ENCODE data around the gene BRICD5. TPM values are rescaled to one million over a fixed set of nuclear protein-coding genes. Genes with fewer than 3 reads are reported as not detected.

The BRICD5 gene
- total RNA-seq, 3 donors from 2014 or later, result 8.4 to 12.3 (median 12.1) TPM

DNA sequence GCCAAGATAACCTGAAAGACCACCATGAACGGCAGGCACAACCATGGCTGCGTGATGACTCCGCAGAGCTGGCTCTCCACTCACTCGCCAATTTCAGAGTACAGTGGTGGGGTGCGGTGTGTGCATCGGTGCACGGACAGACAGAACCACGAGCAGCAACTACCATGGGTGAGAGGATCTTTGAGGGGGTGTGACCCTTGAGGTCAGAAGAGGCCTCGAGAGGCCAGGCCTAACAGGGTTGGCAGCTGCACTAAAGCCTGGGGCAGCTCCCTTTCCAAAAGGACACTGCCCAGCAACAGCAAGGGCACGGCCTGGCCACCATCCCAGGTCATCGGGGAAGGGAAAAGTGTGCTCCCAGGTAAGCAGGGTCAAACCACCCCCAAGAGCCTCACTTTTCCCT is 42.6 kb upstream of the BRICD5 start:
- intact Hi-C loops (cut with DNase I, micrococcal nuclease), result no loop called here
- TF ChIP-seq, protein P1, sequence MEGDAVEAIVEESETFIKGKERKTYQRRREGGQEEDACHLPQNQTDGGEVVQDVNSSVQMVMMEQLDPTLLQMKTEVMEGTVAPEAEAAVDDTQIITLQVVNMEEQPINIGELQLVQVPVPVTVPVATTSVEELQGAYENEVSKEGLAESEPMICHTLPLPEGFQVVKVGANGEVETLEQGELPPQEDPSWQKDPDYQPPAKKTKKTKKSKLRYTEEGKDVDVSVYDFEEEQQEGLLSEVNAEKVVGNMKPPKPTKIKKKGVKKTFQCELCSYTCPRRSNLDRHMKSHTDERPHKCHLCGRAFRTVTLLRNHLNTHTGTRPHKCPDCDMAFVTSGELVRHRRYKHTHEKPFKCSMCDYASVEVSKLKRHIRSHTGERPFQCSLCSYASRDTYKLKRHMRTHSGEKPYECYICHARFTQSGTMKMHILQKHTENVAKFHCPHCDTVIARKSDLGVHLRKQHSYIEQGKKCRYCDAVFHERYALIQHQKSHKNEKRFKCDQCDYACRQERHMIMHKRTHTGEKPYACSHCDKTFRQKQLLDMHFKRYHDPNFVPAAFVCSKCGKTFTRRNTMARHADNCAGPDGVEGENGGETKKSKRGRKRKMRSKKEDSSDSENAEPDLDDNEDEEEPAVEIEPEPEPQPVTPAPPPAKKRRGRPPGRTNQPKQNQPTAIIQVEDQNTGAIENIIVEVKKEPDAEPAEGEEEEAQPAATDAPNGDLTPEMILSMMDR (IDR thresholded peaks at IDR 0.05), result no peak
- Histone ChIP-seq H3K4me3 (no peak overlapping the region), H3K9me3 (no peaks in the 10 kb centered on the region), H3K36me3 (ENCODE audit: low read depth) (peaks cover 12% of the 10 kb centered on the region), H3K4me1 (ENCODE audit: low read depth) (peaks cover 14% of the 10 kb centered on the region)
- no peak for ATAC-seq
- DNase-seq, result peak in 1 of 3 donors; percentile 44

DNA sequence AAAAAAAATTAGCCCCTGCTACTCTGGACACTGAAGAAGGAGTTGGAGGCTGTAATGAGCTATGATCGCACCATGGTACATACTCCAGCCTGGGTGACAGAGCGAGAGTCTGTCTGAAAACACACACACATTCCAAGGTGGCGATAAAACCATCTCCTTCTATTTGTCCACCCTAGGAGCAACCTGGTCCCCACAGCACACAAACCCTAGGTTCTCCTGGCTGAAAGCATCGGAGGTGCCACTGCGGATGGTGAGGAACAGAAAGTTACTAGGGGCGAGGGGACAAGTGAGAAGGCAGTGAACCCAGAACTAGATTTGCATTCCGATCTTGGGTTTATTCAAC is 42.1 kb upstream of the BRICD5 start:
- Histone ChIP-seq H3K4me1 (ENCODE audit: low read depth) (peaks cover 14% of the 10 kb centered on the region), H3K9me3 (no peaks in the 10 kb centered on the region), H3K36me3 (ENCODE audit: low read depth) (peaks cover 7% of the 10 kb centered on the region), H3K4me3 (no peak overlapping the region)
- DNase-seq (no peak), ATAC-seq (no peak)
- intact Hi-C loops (cut with DNase I, micrococcal nuclease), result no loop called here
- TF ChIP-seq, protein P1 (IDR thresholded peaks at IDR 0.05), result no peak

DNA sequence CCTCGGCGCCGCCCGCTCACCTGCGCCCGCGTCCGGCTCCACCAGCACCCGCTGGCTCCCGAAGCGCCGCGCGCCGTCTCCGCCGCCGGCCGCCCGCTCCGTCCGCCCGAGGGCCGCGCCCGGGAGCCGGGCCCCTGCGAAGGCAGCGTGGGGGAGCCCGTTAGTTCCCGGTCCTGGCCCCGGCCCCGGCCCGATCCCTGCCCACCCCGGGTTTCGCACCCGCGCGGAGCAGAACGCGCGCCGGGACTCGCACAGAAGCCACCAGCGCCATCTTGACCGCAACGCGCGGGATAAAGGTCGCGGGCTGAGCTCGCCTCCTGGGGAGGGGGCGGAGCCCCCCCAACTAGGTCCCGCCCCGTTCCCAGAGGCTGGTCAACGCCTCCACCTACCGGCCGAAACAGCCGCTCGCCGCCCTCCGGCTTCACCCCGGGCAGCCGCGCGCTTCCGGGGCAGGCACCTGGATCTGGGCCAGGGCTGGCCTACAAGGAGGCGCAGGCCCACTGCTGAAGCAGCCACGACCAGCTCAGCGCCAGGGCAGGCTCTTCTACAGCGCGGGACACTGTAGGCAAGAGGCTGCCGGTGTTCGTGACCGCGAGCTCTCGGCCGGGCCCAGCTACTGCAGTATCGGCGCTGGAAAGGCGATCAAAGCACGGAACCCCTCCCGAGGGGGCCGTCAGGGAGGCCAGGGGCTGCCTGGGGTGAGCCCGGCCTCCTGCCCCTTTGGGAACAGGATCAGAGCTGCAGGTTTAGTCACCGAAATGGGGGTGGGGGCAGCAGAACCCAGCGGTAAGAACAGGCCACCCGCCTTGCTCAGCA is 40.8 kb upstream of the BRICD5 start, which contains the start of gene ECI1:
ECI1 (minus strand) TSS at position 292 of the 816 bp plus-strand sequence; CDS start at position 271, 21 bp downstream.
- TF ChIP-seq, protein P1 (IDR thresholded peaks at IDR 0.05), result peak; percentile 77
- intact Hi-C loops (cut with DNase I, micrococcal nuclease), result no loop called here
- ATAC-seq (peak; percentile 98), DNase-seq (peak; percentile 97 to 99 (median 98))
- Histone ChIP-seq H3K9me3 (no peaks in the 10 kb centered on the region), H3K4me3 (peak within 1 kb of the TSS; percentile 70), H3K36me3 (ENCODE audit: low read depth) (no peaks in the 10 kb centered on the region), H3K4me1 (ENCODE audit: low read depth) (peaks cover 14% of the 10 kb centered on the region)

DNA sequence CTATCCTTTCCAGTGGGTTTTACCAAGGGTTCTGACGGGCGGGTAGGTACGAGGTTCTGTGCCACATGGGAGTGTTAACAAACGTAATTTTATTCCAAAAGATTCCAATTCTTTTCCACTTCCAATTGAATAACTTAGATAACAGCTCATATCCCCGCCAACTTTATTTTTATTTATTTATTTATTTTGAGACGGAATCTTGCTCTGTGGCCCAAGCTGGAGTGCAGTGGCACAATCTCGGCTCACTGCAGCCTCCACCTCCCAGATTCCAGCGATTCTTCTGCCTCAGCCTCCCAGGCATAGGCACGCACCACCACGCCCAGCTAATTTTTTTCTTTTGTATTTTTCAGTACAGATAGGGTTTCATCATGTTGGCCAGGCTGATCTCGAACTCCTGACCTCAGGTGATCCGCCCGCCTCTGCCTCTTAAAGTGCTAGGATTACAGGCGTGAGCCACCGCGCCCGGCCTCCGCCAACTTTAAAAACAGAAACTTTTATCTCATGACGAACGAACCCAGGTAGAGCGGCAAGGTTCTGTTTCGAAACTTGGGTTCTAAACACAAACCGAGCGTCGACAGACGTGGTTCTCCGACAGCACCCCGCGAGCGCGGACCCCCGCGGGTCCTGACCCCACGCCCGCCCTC is 40.1 kb upstream of the BRICD5 start:
- H3K36me3 ChIP-seq (ENCODE audit: low read depth), result no peaks in the 10 kb centered on the region
- intact Hi-C loops (cut with DNase I, micrococcal nuclease), result no loop called here

DNA sequence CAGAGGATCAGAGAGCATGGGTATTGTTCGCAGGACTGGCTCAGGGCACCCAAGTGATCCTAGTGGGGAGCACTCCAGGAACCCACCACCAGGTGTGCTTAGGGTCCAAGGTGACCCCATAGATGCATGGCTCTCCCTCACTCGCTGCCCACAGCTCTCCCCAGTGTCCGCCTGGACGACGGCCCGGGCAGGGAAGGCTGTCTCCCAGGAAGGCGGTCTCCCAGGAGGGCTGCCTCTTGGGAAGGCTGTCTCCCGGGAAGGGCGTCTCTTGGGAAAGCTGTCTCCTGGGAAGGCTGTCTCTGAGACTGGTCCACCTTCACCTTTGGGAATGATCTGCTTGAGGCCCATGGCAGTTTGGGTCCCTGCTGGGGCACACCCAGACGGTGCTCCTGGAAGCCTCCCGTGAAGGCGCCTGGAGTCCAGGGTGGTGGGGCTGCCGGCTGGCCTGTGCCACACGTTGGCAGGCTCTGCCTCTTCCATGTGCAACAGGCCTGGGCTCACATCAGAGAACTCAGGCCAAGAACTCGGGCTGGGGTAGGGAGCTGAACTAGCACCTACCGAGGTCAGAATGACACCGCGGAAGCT is 35.7 kb upstream of the BRICD5 start:
- peaks cover 3% of the 10 kb centered on the region for H3K36me3 ChIP-seq (ENCODE audit: low read depth)
- no peak for ATAC-seq
- no peak overlapping the region for H3K4me3 ChIP-seq
- TF ChIP-seq, protein P1 (IDR thresholded peaks at IDR 0.05), result no peak
- H3K9me3 ChIP-seq, result no peaks in the 10 kb centered on the region
- H3K4me1 ChIP-seq (ENCODE audit: low read depth), result peaks cover 2% of the 10 kb centered on the region
- DNase-seq, result no peak
- intact Hi-C loops (cut with DNase I, micrococcal nuclease), result no loop called here

More for the DNA sequence above, 40.1 kb upstream of the BRICD5 start:
- Histone ChIP-seq H3K4me1 (ENCODE audit: low read depth) (peaks cover 14% of the 10 kb centered on the region), H3K4me3 (peak overlapping the region; percentile 70), H3K9me3 (no peaks in the 10 kb centered on the region)
- peak; percentile 26 for ATAC-seq
- TF ChIP-seq, protein P1 (IDR thresholded peaks at IDR 0.05), result no peak
- DNase-seq, result peak; percentile 64 to 76 (median 71)

Data from mucosa of descending colon (tissue), 3 donors.